Transverse colon (tissue), 4 donors: ENCODE results near the gene POLR2I.

Source experiments
- EP300 ChIP-seq: sonication (generic); formaldehyde crosslinking; IDR thresholded peaks from one replicate; pipeline ENCODE4 v1.6.1; 2017; ENCODE audit warnings: antibody characterized with exemption, low read depth
- POLR2A ChIP-seq: fragments of 450-650 bp; IDR thresholded peaks from one replicate; pipeline ENCODE4 v1.6.1; 2016; ENCODE audit warnings: antibody characterized with exemption, mild to moderate bottlenecking, moderate library complexity
- POLR2AphosphoS5 ChIP-seq, 3 donors: sonication (generic); formaldehyde crosslinking; IDR thresholded peaks; one replicate each; pipeline ENCODE4 v1.6.1; 2016; ENCODE audit warnings: antibody characterized with exemption in 3 of 3
- TF ChIP-seq, protein P1 (sequence below), 5 experiments: fragments of 200-600 bp in 3 of 5; fragments of 450-650 bp in 2 of 5; sonication (generic) in 3 of 5; IDR thresholded peaks; 1 replicate in 2 of 5; 2 replicates in 3 of 5; pipeline ENCODE4 v1.5.1; 2016 to 2017; ENCODE audit warnings: antibody characterized with exemption in 5 of 5, inconsistent platforms in 3 of 5, mild to moderate bottlenecking in 2 of 5, moderate library complexity in 1 of 5

DNA sequence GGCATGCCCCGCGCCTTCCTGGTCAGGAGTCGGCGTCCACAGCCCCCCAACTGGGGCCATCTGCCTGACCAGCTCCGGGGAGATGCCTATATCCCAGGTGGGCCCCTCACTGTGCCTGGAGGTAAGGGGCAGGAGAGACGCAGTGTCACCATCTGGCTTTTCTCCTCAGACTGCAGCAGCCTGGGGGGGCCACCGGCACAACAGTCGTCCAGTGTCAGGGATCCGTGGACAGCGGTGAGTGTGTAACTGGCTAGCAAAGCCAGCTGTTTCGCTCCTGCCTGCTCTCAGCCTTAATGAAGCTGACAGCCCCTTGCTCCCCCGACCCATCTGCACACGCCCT is 3.5 kb downstream of the POLR2I start:
- TF ChIP-seq, protein P1, sequence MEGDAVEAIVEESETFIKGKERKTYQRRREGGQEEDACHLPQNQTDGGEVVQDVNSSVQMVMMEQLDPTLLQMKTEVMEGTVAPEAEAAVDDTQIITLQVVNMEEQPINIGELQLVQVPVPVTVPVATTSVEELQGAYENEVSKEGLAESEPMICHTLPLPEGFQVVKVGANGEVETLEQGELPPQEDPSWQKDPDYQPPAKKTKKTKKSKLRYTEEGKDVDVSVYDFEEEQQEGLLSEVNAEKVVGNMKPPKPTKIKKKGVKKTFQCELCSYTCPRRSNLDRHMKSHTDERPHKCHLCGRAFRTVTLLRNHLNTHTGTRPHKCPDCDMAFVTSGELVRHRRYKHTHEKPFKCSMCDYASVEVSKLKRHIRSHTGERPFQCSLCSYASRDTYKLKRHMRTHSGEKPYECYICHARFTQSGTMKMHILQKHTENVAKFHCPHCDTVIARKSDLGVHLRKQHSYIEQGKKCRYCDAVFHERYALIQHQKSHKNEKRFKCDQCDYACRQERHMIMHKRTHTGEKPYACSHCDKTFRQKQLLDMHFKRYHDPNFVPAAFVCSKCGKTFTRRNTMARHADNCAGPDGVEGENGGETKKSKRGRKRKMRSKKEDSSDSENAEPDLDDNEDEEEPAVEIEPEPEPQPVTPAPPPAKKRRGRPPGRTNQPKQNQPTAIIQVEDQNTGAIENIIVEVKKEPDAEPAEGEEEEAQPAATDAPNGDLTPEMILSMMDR (IDR thresholded peaks at IDR 0.05): no peak
- TF ChIP-seq POLR2A (no peak), POLR2AphosphoS5 (IDR thresholded peaks at IDR 0.05) (no peak), EP300 (no peak)
